Stimulated activated CD8-positive, alpha-beta memory T cell treated with anti-CD3 and anti-CD28 coated beads, Interleukin-7, amount 100 ng/mL, for 4 hours (primary cell): ENCODE results near the gene CEND1.
"Not testable (repeated sequence)": the region's sequence is repeated elsewhere in the genome, so short reads cannot be mapped to it uniquely, and the experiment has no call there.

Source experiments
- DNase-seq, 2 donors: peaks; one replicate each; pipeline ENCODE4 v3.0.0-alpha.2; 2020; ENCODE audit warnings: low read depth in 2 of 2

CEND1 gene

DNA sequence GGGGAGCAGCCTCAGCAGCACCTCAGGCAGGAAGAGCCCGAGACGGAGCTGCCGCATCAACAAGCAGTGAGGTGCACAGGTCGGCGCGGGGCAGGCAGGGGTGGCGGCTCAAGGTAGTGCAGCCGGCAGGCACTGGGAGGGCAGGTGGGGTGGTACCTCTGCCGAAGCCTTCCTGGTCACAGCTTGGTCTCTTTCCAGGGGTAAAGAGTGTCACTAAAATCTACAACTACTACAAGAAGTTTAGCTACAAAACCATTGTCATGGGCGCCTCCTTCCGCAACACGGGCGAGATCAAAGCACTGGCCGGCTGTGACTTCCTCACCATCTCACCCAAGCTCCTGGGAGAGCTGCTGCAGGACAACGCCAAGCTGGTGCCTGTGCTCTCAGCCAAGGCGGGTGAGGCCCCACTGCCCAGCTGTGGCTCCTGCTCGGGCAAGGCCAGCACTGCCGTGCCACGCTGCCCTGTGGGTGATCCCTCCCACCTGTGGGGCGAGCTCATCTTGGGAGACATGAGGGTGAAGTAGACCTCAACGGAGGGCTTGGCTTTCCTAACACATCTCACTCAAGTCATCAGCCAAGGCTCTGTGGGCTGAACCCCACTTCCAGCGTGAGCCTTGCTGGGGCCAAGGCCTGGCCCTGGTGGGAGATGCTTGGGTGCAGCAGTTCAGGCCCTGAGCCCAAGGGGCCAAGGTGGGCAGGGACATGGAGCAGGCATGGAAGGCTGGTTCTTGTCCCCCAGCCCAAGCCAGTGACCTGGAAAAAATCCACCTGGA is 26.2 kb downstream of the CEND1 start:
- no peak for DNase-seq

DNA sequence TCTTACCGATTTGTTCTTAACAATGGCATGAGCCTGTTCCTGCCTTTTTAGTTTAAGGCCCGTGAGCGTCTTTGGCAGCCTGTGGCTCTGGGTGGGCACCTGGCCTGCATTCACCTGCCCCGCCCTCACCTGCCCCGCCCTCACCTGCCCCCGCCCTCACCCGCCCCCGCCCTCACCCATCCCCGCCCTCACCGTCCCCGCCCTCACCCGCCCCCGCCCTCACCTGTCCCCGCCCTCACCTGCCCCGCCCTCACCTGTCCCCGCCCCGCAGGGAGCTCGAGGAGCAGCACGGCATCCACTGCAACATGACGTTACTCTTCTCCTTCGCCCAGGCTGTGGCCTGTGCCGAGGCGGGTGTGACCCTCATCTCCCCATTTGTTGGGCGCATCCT is 26.8 kb downstream of the CEND1 start:
- no peak for DNase-seq

DNA sequence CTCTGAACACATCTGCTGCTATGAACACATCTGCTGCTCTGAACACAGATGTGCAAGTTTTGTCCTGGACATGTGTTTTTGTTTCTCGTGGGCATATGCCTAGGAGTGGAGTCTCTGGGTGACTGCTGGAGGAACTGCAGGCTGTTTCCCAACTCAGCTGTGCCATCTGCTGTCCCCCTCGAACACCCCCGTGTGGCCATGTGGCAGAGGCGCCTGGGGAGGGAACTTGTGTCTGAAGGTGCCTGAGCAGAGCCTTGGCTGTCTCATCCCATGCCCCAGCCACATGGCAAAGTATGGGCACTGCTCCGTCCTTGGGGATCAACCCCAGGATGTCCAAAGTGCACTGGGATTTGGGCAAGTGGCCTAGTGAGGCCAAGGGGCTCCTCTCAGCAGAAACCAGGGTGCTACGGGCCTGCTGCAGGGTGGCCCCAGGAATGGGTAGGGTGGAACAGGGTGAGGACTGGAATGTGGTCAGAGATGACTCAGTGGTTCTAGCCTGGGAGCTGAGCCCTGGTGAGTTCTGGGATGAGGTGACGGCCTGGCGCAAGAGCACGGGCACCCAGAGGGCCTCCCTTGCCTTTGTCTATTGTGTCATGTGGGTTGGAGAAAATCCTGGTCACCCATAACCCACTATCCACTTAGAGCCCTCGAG is 27.3 kb downstream of the CEND1 start:
- no peak for DNase-seq

DNA sequence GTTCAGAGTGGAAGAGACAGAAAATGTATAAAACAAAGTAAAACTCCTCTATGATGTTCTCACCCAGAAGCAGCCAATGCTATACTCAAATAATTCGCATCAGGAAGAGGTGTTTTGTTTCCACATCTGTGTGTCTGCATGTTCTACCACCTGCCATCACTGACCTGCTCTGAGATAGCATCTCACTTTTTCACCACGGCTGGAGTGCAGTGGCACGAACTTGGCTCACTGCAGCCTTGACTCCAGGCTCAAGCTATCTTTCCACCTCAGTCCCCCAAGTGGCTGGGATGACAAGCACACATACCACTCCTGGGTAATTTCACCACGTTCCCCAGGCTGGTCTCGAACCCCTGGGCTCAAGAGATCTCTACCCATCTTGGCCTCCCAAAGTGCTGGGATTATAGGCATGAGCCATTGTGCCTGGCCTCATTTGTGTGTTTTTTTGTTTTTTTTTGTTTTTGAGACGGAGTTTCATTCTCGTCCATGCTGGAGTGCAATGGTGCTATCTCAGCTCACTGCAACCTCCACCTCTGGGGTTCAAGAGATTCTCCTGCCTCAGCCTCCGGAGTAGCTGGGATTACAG is 28.3 kb downstream of the CEND1 start:
- DNase-seq, result no peak

DNA sequence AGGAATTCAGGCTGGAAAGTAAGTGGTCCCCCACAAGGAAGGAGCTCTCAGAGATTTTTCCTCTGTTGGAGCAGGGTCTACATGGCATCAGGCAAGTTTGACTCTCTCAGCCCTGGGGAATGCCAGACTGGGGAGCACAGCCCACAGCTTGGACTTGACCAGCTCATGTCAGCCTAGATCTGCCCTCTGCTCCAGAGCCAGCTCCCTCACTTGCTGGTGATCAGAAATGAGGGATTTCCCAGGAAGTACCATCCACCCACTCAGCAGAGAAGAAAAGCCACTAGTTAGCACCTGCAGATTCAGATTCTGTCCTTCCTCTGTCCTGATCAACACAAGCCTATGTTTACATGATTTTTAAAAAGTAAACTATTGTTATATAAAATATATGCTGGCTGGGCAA is 29.7 kb downstream of the CEND1 start:
- no peak for DNase-seq

DNA sequence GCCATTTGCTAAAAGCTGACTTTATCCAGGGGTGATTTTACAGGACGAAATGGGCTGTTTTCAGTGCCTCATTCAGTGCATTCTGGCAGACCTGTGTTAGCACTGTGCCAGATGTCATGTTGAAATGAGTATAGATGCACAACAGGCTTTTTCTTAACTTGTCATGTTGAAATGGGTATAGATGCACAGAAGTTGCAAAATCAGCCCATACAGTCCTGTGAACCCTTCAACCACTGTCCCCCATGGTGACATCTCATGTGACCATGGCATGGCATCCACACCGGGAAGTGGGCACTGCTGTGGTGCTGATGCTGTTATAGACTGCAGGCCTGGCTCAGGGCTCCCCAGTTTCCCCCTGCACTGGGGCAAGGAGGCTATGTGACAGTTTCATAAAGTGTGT is 40.2 kb downstream of the CEND1 start:
- no peak for DNase-seq

DNA sequence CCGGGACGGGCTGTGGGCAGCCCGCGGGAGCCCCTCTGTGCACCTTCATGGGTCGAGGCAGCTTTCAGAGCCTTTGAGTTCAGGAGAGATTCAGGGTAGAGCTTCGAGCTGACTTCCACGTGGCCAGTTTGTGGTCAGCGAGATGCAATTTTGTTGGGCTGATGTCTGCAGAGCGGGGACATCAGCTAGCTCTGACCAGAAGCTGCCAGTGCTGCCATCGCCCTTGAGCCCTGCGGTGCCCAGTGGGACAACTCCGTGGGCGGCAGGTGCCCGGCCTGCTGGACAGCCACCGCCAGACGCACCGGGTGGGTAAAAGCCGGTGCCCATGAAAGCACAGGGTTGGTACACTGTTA is 41.9 kb downstream of the CEND1 start:
- DNase-seq, result no peak

DNA sequence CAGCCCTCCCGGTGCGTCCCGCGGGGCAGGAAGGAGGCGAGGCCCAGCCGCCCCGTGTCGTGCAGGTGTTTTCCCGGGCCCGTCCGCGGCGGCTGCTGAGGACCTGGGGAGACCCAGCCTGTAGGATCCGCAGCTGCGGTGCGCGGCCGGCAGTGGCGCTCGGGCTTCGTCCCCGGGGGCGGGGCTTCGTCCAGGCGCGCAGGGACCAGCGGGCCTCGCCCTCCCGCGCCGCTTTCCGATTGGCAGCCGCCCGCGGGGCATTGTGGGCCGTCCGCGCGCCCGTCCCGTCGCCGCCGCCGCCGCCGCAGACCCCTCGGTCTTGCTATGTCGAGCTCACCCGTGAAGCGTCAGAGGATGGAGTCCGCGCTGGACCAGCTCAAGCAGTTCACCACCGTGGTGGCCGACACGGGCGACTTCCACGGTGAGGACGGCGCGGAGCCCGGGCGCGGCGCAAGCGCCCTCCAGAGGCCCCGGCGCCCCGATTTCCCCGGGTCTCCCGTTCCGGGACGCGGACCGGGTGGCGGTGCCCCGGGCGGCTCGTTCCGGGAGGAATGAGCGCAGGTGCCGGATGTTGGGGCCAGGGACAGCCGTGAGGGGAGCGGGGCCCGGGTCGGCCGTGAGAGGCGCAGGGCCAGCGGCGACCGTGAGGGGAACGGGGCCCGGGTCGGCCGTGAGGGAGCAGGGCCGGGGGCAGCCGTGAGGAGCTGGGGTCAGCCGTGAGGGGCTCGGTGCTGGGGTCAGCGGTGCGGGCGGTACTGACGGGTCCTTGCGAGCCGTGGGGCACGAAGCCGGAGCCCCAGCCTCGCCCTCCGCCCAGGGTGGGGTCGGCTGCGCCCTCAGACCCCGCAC is 42.5 kb downstream of the CEND1 start, which contains the start of gene TALDO1:
Gene TALDO1 (plus strand): TSS at position 307 of the 849 bp plus-strand sequence. CDS start 18 bp downstream, at position 325.
- DNase-seq, result peak; percentile 49 to 79

DNA sequence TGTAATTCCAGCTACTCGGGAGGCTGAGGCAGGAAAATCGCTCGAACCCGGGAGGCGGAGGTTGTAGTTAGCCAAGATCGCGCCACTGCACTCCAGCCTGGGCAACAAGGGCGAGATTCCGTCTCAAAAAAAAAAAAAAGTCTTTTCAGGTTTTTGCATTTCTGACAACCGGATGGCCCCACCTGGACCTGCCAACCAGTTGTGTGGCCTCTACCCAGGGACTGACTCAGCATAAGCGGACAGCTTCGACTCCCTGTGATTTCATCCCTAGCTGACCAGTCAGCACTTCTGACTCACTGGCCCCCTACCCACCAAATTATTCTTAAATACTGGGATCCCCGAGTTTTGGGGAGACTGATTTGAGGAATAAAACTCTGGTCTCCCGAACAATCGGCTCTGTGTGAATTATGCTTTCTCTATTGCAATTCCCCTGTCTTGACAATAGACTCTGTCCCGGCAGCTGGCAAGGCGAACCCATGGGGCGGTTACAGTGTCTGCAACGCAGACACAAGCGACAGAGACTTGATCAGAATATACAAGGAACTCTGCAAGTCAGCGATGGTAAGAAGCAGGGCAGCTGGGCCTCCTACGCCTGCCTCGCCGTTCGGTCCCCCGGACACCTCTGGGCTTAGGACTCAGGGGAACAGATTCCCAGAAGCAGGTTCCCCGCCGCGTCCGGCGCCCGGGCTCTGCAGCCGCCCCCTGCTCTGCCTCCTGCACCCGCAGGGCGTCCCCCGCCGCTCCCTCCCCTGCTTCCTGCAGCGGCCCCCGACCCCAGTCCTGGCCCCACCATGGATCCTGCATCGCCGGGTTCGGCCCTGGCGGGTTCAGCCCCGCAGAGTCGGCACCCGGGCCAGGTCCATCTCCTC is 43.4 kb downstream of the CEND1 start:
- DNase-seq, result no peak

DNA sequence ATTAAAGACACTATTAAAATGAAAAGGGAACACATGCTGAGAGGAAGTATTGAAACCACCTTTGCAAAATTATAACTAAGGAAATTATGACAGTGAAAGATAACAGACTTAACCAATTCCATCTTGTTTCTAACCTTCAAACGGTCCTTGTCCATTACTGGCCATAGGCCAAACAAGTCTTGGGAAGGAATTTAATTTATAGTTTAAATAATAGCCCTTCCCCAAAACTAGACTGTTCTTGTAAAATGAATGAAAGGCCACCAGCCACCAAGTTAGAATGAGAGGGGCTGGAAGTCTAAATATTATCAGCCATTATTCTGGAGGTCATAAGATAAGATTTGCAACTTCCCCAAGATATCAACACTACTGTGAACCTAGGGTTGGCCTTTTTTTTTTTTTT is 44.5 kb downstream of the CEND1 start:
- no peak for DNase-seq

DNA sequence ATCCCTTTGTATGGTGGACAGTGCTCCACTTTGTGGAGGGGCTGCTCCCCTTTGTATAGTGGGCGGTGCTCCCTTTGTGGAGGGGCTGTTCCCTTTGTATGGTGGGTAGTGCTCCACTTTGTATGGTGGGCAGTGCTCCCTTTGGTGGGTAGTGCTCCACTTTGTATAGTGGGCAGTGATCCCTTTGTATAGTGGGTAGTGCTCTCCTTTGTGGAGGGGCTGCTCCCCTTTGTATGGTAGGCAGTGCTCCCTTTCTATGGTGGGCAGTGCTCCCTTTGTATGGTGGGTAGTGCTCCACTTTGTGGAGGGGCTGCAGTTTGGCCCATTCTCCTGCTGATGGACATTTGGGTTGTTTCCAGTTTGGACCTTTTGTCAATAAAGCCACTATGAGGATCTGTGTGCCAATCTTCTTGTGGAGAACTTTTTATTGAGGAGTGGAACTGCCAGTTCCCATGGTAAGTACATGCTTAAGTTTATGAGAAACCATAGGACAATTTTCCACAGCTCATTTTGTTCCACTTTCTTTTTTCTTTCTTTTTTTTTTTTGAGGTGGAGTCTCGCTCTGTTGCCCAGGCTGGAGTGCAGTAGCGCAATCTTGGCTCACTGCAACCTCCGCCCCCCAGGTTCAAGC is 47.2 kb downstream of the CEND1 start:
- no peak for DNase-seq

DNA sequence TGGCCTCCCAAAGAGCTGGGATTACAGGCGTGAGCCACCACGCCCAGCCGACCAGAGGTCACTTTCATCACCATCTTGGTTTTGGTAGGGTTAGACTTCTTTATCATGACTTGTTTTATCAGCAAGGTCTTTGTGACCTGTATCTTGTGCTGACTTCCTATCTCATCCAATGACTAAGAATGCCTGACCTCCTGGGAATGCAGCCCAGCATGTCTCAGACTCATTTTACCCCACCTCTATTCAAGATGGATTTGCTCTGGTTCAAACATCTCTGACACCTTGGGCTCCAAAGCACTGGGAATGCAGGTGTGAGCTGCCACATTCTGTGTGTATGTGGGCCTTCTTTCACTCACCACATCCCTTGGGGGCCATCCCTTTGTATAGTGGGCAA is 47.7 kb downstream of the CEND1 start:
- DNase-seq, result no peak

DNA sequence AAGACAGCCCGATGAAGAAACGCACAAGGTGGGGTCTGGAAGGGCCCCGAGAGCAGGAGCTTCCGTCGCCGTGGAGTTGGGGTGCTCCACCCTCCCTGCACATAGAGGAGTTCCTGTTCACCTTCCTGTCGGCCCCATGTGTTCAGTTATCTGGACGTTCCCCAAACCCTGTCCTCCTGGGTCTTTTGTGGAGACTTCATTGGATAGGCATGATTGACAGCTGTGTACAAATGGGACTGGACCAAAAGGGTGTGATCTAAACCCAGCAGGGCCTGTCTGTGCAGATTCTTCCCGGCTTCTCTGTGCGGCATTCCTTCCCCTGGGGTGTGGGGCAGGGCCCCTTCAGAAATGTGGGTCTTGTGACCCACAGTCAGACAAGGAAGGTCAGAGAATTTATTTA is 52.0 kb downstream of the CEND1 start:
- DNase-seq, result not testable (repeated sequence)

DNA sequence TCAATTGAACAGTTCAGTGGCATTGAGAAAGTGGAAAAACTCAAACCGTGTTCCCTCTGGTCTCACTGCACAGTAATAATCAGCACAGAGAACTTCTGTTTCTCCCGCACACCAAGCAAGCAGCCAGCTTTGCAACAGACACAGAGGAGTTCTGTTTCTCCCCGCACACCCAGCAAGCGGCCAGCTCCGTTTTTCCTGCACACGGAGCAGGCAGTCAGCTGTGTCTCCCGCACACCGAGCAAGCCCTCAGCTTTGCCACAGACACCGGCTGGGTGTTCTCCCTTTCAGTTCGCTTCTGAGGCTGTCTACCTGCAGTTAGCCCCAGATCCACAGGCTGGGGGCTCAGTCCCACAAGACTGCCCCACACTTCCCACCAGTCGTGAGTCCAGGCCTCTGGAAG is 52.5 kb downstream of the CEND1 start:
- DNase-seq, result no peak
